Measurements from ENCODE around the gene MUC13. TPM values are rescaled to one million over a fixed set of nuclear protein-coding genes. Genes with fewer than 3 reads are reported as not detected.

Gene MUC13, protein sequence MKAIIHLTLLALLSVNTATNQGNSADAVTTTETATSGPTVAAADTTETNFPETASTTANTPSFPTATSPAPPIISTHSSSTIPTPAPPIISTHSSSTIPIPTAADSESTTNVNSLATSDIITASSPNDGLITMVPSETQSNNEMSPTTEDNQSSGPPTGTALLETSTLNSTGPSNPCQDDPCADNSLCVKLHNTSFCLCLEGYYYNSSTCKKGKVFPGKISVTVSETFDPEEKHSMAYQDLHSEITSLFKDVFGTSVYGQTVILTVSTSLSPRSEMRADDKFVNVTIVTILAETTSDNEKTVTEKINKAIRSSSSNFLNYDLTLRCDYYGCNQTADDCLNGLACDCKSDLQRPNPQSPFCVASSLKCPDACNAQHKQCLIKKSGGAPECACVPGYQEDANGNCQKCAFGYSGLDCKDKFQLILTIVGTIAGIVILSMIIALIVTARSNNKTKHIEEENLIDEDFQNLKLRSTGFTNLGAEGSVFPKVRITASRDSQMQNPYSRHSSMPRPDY
- total RNA-seq = 0.42 TPM in 1 of 2 replicates, not detected in the other
- long read RNA-seq = 0 reads

DNA sequence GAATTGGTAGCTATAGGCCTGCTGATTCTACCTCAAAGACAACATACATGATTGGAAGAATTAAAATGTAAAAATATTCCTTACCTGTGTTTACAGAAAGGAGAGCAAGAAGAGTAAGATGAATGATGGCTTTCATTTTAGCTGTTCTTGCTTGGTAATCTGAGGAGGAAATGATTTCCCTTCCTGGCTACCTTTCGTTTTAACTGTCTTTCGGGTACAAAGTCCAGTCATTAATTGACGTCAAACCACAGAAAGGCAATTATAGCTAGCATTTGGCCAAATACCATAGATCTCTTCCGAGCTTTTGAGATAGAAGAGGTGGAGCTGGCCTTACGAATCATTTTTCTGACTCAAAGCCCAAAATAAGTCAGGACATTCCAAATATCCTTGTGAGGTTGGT, at the start of gene MUC13:
Gene MUC13 (minus strand): TSS at position 175 of the 400 bp plus-strand sequence. CDS start 39 bp downstream, at position 136.
- Mint-ChIP-seq H3K27me3 (no peaks in the 10 kb centered on the region), H3K36me3 (ENCODE audit: insufficient read depth) (no peaks in the 10 kb centered on the region), H3K9me3 (ENCODE audit: low read depth) (peaks cover 7% of the 10 kb centered on the region), H3K4me1 (ENCODE audit: low read depth) (peaks cover 4% of the 10 kb centered on the region), H3K4me3 (ENCODE audit: low read depth) (no peak within 1 kb of the TSS), H3K27ac (no peak within 1 kb of the TSS)
- DNase-seq (ENCODE audit: low spot score, unreplicated experiment) = no peak
- TF ChIP-seq, protein P1, sequence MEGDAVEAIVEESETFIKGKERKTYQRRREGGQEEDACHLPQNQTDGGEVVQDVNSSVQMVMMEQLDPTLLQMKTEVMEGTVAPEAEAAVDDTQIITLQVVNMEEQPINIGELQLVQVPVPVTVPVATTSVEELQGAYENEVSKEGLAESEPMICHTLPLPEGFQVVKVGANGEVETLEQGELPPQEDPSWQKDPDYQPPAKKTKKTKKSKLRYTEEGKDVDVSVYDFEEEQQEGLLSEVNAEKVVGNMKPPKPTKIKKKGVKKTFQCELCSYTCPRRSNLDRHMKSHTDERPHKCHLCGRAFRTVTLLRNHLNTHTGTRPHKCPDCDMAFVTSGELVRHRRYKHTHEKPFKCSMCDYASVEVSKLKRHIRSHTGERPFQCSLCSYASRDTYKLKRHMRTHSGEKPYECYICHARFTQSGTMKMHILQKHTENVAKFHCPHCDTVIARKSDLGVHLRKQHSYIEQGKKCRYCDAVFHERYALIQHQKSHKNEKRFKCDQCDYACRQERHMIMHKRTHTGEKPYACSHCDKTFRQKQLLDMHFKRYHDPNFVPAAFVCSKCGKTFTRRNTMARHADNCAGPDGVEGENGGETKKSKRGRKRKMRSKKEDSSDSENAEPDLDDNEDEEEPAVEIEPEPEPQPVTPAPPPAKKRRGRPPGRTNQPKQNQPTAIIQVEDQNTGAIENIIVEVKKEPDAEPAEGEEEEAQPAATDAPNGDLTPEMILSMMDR (IDR thresholded peaks at IDR 0.05; ENCODE audit: unreplicated experiment) = no peak

DNA sequence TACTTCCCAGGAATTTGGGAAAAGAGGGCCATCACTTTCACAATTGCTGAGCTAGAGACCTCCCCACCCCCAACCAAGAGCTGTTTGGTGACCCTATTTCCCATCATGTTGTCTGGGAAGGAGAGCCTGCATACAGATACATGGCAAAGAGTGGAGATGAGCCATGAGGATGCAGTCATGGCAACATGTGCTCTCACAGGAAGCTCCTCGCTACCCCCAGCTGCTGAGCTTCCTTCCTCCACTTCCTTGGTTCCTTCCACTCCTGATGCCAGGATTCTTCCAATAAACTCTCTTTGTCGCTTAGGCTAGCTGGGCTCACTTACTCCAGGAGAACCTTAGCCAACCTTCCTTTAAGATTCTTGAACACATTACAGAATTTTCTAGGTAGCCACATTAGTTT, 48.3 kb upstream of the MUC13 start:
- no peaks in the 10 kb centered on the region for H3K36me3 Mint-ChIP-seq (ENCODE audit: insufficient read depth)
- no peak for DNase-seq (ENCODE audit: low spot score, unreplicated experiment)
- H3K4me1 Mint-ChIP-seq (ENCODE audit: low read depth) = no peaks in the 10 kb centered on the region
- TF ChIP-seq, protein P1 (IDR thresholded peaks at IDR 0.05; ENCODE audit: unreplicated experiment) = no peak
- H3K27me3 Mint-ChIP-seq = no peaks in the 10 kb centered on the region
- H3K4me3 Mint-ChIP-seq (ENCODE audit: low read depth) = no peak overlapping the region
- H3K27ac Mint-ChIP-seq = no peak overlapping the region
- no peaks in the 10 kb centered on the region for H3K9me3 Mint-ChIP-seq (ENCODE audit: low read depth)

DNA sequence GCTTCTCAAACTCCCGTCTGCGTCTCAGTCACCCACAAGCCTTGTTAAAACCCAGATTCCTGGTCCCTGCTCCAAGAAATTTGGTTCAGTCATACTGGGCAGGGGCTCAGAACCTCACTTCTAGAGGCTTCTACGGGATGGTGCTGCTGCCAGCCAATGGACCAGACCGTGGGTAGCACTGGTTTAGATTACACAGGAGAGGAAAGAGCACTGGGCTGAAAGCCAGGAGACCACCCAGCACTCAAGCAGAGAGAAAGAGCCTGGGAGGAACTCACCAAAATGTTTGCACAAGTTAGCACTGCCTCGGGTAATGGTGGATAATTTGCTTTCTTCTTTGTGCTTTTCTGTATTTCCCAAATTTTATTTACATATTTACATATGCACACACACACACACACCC, 46.9 kb upstream of the MUC13 start:
- Mint-ChIP-seq H3K4me3 (ENCODE audit: low read depth) (no peak overlapping the region), H3K27ac (no peak overlapping the region), H3K4me1 (ENCODE audit: low read depth) (no peaks in the 10 kb centered on the region), H3K9me3 (ENCODE audit: low read depth) (no peaks in the 10 kb centered on the region), H3K36me3 (ENCODE audit: insufficient read depth) (peaks cover 4% of the 10 kb centered on the region), H3K27me3 (no peaks in the 10 kb centered on the region)
- no peak for DNase-seq (ENCODE audit: low spot score, unreplicated experiment)
- TF ChIP-seq, protein P1 (IDR thresholded peaks at IDR 0.05; ENCODE audit: unreplicated experiment) = no peak

DNA sequence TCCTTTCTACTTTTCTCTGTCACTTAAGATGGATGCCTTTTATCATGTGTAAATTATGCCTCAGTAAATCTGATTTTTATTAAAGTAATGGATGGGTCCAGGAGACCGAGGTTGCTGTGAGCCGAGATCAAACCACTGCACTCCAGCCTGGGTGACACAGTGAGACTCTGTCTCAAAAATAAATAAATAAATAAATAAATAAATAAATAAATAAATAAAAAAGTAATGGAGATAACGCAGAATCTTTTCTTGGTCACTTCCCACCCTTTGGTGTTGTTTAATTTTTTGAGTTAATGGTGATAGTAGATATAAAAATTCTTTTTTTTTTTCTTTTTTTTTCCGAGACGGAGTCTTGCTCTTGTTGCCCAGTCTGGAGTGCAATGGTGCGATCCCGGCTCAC, 44.1 kb upstream of the MUC13 start:
- Mint-ChIP-seq H3K9me3 (ENCODE audit: low read depth) (no peaks in the 10 kb centered on the region), H3K4me3 (ENCODE audit: low read depth) (no peak overlapping the region), H3K27ac (no peak overlapping the region), H3K36me3 (ENCODE audit: insufficient read depth) (peaks cover 4% of the 10 kb centered on the region), H3K4me1 (ENCODE audit: low read depth) (no peaks in the 10 kb centered on the region), H3K27me3 (no peaks in the 10 kb centered on the region)
- DNase-seq (ENCODE audit: low spot score, unreplicated experiment) = no peak
- TF ChIP-seq, protein P1 (IDR thresholded peaks at IDR 0.05; ENCODE audit: unreplicated experiment) = no peak

DNA sequence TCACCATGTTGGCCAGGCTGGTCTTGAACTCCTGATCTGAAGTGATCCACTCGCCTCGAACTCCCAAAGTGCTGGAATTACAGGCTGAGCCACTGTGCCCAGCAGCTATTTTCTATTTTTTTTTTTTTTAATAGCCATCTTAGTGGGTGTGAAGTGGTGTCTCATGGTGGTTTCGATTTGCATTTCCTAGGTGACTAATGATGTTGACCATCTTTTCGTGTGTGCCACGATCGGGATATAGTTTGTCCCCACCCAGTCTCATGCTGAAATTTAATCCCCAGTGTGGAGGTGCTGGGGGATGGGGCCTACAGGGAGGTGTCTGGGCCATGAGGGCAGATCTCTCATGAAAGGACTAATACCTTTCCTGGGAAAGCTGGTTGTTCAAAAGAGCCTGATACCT, 41.8 kb upstream of the MUC13 start:
- Mint-ChIP-seq H3K27ac (no peak overlapping the region), H3K27me3 (no peaks in the 10 kb centered on the region), H3K9me3 (ENCODE audit: low read depth) (no peaks in the 10 kb centered on the region), H3K36me3 (ENCODE audit: insufficient read depth) (peaks cover 4% of the 10 kb centered on the region), H3K4me1 (ENCODE audit: low read depth) (peaks cover 4% of the 10 kb centered on the region), H3K4me3 (ENCODE audit: low read depth) (no peak overlapping the region)
- TF ChIP-seq, protein P1 (IDR thresholded peaks at IDR 0.05; ENCODE audit: unreplicated experiment) = no peak
- no peak for DNase-seq (ENCODE audit: low spot score, unreplicated experiment)
